ENCODE results near the gene PGBD5. TPM values are rescaled to one million over a fixed set of nuclear protein-coding genes. Genes with fewer than 3 reads are reported as not detected.
A peak's percentile ranks its signal among the peaks of the same experiment; 100 is the strongest.

The PGBD5 gene
- total RNA-seq, 1 donor from 2014 or later: 15.9 TPM

GRCh38 chr1:230310381-230311163, 115.6 kb downstream of the PGBD5 start:
- peak; percentile 55 for FAIRE-seq
- peak; percentile 69 to 83 for DNase-seq (ENCODE audit: low spot score in 2 of 2)

GRCh38 chr1:230309646-230310177, 116.4 kb downstream of the PGBD5 start:
- DNase-seq (ENCODE audit: low spot score in 2 of 2): no peak
- FAIRE-seq: no peak

- DNase-seq (ENCODE audit: low spot score in 2 of 2): no peak
- FAIRE-seq: no peak
These were observed 117.3 kb downstream of the PGBD5 start for GRCh38 chr1:230308821-230309220.

GRCh38 chr1:230308039-230308438, 118.1 kb downstream of the PGBD5 start:
- DNase-seq (ENCODE audit: low spot score in 2 of 2) (no peak), FAIRE-seq (no peak)

GRCh38 chr1:230307213-230307612, 118.9 kb downstream of the PGBD5 start:
- FAIRE-seq: no peak
- DNase-seq (ENCODE audit: low spot score in 2 of 2): no peak

GRCh38 chr1:230306169-230306568, 120.0 kb downstream of the PGBD5 start:
- FAIRE-seq: no peak

GRCh38 chr1:230303822-230304221, 122.3 kb downstream of the PGBD5 start:
- DNase-seq (ENCODE audit: low spot score in 2 of 2): no peak
- FAIRE-seq: no peak

More at GRCh38 chr1:230306169-230306568, 120.0 kb downstream of the PGBD5 start:
- no peak for DNase-seq (ENCODE audit: low spot score in 2 of 2)

GRCh38 chr1:230303069-230303468, 123.1 kb downstream of the PGBD5 start:
- FAIRE-seq (no peak), DNase-seq (ENCODE audit: low spot score in 2 of 2) (no peak)

- DNase-seq (ENCODE audit: low spot score in 2 of 2) (no peak), FAIRE-seq (no peak)
These were observed 124.3 kb downstream of the PGBD5 start for GRCh38 chr1:230301822-230302221.

GRCh38 chr1:230301322-230301721, 124.8 kb downstream of the PGBD5 start:
- no peak for FAIRE-seq

GRCh38 chr1:230300322-230301301, 125.5 kb downstream of the PGBD5 start:
- DNase-seq (ENCODE audit: low spot score in 2 of 2): no peak
- FAIRE-seq: no peak

More at GRCh38 chr1:230301322-230301721, 124.8 kb downstream of the PGBD5 start:
- no peak for DNase-seq (ENCODE audit: low spot score in 2 of 2)

- no peak for FAIRE-seq
- no peak for DNase-seq (ENCODE audit: low spot score in 2 of 2)
These were observed 126.7 kb downstream of the PGBD5 start for GRCh38 chr1:230299191-230300006.

- DNase-seq (ENCODE audit: low spot score in 2 of 2): no peak
- FAIRE-seq: no peak
These were observed 130.8 kb downstream of the PGBD5 start for GRCh38 chr1:230295367-230295766.

GRCh38 chr1:230293390-230293700, 132.8 kb downstream of the PGBD5 start:
- DNase-seq (ENCODE audit: low spot score in 2 of 2) (no peak), FAIRE-seq (no peak)

GRCh38 chr1:230292689-230293389, 133.3 kb downstream of the PGBD5 start:
- DNase-seq (ENCODE audit: low spot score in 2 of 2) (no peak), FAIRE-seq (no peak)

- no peak for FAIRE-seq
These were observed 134.2 kb downstream of the PGBD5 start for GRCh38 chr1:230291731-230292620.

GRCh38 chr1:230289350-230289644, 136.8 kb downstream of the PGBD5 start:
- DNase-seq (ENCODE audit: low spot score in 2 of 2) (no peak), FAIRE-seq (no peak)

More at GRCh38 chr1:230291731-230292620, 134.2 kb downstream of the PGBD5 start:
- no peak for DNase-seq (ENCODE audit: low spot score in 2 of 2)

- FAIRE-seq (no peak), DNase-seq (ENCODE audit: low spot score in 2 of 2) (no peak)
These were observed 137.3 kb downstream of the PGBD5 start for GRCh38 chr1:230288641-230289349.

All from frontal cortex (tissue), 4 donors.